ENCODE measurements around the gene FBLN1. TPM values are rescaled to one million over a fixed set of nuclear protein-coding genes. Genes with fewer than 3 reads are reported as not detected.

FBLN1 gene
- total and polyA plus RNA-seq, 9 of the 15 experiments (the other 6 are each of a cell fraction or from before 2014, with no cell fraction given) = 0.66 TPM; not detected in 8

- TF ChIP-seq PRPF4 (IDR thresholded peaks at IDR 0.05; ENCODE audit: insufficient read depth, low read depth, low read length, poor library complexity, severe bottlenecking) (no peak), GATA2 (CRISPR knock-in tag; IDR thresholded peaks at IDR 0.05) (no peak), ZNF586 (CRISPR knock-in tag; conservative IDR thresholded peaks at IDR 0.05) (no peak), ARID1B (IDR thresholded peaks at IDR 0.05) (no peak), NFIX (CRISPR knock-in tag; IDR thresholded peaks at IDR 0.05; ENCODE audit: low read depth) (no peak), ZNF695 (CRISPR knock-in tag; IDR thresholded peaks at IDR 0.05) (no peak), ELF2 (CRISPR knock-in tag; IDR thresholded peaks at IDR 0.05) (no peak), CHAMP1 (IDR thresholded peaks at IDR 0.05) (no peak), STAG1 (CRISPR knock-in tag; IDR thresholded peaks at IDR 0.05; ENCODE audit: borderline replicate concordance) (no peak)
Measured at GRCh38 chr22:45621836-45622600, 119.3 kb downstream of the FBLN1 start (continued).

Data from K562 (cell line).